Femur (tissue), 1 donor: Measurements from ENCODE around the gene DACT1.
"Not testable (repeated sequence)": the region's sequence is repeated elsewhere in the genome, so short reads cannot be mapped to it uniquely, and the experiment has no call there.

Experiments used
- DNase-seq: peaks from one replicate; pipeline ENCODE4 v3.0.0-alpha.2; 2017

The DACT1 gene, protein sequence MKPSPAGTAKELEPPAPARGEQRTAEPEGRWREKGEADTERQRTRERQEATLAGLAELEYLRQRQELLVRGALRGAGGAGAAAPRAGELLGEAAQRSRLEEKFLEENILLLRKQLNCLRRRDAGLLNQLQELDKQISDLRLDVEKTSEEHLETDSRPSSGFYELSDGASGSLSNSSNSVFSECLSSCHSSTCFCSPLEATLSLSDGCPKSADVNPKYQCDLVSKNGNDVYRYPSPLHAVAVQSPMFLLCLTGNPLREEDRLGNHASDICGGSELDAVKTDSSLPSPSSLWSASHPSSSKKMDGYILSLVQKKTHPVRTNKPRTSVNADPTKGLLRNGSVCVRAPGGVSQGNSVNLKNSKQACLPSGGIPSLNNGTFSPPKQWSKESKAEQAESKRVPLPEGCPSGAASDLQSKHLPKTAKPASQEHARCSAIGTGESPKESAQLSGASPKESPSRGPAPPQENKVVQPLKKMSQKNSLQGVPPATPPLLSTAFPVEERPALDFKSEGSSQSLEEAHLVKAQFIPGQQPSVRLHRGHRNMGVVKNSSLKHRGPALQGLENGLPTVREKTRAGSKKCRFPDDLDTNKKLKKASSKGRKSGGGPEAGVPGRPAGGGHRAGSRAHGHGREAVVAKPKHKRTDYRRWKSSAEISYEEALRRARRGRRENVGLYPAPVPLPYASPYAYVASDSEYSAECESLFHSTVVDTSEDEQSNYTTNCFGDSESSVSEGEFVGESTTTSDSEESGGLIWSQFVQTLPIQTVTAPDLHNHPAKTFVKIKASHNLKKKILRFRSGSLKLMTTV

DNA sequence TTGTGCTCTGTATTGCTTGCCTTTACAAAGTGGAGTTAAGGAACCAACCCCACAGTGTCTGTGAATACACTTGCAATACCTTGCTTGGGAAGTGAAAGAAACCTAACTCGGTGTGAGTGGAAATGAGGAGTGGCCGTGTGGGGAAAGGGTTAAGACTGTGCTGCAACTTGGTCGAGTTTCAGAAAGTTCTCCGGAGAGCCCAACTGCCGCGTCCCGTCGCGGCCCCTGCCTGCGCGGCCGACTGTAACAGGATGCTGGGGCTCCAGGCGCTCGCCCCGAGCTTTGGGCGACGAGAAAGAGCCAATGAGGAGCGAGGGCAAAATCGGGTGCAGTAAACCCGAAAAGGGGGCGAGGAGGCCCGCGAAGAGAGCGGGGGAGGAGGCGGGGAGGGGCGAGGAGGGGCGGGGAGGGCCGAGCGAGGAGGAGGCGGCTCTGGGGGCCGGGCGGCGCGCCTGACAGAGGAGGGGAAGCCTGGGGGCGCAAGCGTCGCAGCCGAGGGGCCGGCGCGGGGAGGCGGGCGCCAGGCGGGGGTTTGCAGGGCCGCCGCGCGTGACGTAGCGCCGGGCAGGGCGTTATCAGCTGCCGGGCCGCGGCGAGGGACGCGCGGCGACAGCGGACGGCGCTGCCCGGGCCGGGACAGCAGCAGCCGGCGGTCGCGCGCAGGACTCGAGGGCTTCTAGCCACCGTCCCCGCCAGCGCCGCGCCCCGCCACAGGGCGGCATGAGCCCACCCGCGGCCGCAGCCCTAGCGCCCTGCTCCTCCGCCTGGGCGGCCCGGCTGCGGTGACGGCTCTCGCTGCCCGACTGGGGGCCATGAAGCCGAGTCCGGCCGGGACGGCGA lies at the start of gene DACT1:
DACT1 (plus strand) TSS at position 572 of the 840 bp plus-strand sequence; CDS start at position 813, 241 bp downstream.
- peak; percentile 95 for DNase-seq

- not testable (repeated sequence) for DNase-seq
Observed at GRCh38 chr14:58588321-58588720, 49.4 kb upstream of the DACT1 start.

DNA sequence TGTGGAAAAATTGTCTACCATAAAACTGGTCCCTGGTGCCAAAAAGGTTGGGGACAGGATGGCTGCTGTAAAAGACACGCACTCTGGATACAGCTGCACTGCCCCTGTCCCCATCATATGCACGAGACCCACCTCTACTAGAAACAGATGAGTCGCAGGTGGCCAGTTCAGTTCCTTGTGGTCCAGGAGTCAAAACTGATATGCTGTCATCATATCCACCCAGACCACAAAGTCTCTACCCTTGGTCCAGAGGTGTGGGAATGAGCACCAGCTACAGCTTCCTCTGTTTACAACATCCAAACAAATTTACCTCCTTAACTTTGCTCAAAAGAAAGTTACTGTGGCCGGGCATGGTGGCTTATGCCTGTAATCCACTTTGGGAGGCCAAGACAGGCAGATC lies 43.8 kb upstream of the DACT1 start:
- no peak for DNase-seq

- DNase-seq: no peak
Observed at GRCh38 chr14:58597041-58597440, 40.7 kb upstream of the DACT1 start.

DNA sequence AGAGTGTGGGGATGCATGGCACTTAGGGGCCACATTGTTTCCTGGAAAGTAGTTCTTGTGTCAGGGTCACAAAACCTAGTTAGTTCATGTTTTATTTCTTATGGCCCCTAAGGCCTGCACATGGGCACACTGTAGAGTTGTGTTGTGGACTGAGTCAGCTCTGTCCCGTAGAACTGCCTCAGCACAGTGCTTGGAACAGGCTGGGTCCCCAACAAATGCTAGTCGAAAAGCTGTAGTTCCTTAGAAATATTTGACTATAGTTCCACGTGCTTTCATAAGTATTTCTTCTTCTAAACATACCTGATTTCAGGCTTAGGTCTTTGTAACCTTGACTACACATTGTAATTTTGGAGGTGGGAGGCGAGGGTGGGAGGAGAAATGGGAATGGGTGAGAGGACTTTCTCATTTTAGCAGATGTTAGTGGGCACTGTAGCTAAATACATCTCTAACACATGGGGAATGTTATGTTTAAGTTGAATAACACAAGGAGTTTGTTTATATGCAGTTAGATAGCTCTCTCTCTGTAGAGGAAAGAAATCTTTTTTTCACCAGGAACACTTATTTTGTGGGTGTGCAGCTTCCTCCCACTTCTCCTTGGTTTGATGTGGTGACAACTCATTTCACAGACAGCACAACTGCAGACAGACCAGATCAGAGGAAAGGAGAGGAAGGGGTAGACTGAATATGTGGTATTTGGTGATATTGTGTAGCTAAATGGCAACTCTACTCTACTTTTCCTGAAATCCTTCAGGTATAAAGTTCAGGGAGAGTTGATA lies 39.5 kb upstream of the DACT1 start:
- no peak for DNase-seq

DNA sequence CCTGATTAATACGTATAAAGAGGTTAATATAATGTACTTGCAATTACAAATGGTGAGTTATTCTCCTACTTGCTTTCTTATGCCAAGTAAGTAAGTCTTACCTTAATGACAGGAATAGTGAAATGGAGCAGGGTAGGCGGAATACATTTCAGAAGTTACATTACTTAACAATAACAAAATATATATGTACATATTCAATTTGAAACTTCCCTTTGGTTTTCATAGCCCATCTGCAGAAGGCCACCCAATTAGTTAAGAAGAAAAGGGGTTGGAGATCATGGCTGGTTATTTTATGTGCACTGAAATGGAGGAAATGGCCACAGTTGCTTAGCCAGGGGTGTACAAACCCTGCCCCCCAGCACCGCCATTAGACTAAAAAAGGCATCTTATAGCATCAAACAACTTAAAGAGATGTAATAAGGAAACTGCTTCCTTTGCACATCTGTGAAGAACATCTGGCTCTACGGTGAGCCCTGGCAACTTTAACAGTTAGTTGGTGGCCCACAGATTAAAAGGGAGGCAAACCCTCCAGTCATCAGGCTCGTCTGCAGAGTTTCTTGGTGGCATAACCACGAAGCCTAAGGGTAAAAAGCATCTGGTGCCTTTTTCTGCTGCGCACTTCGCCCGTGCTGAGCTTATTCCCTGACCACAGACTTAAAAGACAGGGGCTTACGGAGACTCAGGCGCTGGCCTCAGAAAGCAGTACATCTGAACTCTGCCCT lies 38.8 kb upstream of the DACT1 start:
- no peak for DNase-seq

GRCh38 chr14:58599707-58600106 lies 38.1 kb upstream of the DACT1 start:
- no peak for DNase-seq

- DNase-seq: no peak
Observed at GRCh38 chr14:58605465-58605864, 32.3 kb upstream of the DACT1 start.

DNA sequence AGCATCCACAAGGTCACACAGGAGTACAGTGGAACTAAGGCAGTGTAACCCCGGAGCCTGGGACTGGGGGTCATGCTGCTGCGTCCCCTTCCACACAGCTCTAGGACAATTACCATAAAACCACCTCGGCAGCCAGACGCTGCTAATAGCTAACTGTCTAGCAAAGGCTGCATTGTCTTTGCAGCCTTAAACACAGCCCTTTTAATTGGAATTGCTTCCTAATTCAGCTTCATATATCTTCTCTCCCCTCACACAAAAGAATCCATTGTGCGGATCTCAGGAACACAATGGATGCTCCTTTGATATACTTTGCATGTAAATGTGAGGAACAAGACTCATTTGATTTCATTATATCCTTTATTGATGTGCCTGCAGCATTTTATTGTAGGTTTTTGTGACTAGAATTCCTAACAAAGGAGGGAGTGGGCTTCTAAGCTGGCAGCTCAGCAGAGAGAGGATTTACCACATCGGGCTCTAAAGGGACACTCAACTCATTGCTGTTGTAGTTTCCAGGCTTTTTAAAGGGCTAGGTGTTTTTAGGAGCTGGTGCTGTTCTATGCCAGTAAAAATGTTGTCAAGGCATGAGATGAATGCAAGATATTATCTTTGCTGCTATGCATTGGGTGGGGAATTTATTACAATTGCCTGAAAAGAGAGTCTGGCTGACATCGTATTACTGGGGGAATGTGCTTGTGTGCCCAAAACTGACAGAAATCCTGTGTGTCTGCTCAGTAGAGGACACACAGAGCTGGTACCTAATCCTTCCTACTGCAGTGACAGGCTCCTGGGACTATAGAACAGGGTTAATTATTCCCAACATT lies 30.4 kb upstream of the DACT1 start:
- DNase-seq: no peak

DNA sequence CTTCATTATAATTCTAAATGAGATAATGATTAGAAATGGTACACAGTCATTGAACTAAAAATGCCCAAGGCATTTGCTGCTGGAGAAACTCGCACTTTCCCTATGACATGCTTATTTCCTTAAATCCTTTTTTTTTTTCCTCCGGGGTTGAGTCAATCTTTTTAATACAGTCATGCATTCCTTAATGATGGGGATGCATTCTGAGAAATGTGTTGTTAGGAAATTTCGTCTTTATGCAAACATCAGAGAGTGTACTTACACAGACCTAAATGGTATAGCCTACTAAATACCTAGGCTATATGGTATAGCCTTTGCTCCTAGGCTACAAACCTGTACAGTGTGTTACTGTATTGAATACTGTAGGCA lies 29.8 kb upstream of the DACT1 start:
- DNase-seq: no peak

DNA sequence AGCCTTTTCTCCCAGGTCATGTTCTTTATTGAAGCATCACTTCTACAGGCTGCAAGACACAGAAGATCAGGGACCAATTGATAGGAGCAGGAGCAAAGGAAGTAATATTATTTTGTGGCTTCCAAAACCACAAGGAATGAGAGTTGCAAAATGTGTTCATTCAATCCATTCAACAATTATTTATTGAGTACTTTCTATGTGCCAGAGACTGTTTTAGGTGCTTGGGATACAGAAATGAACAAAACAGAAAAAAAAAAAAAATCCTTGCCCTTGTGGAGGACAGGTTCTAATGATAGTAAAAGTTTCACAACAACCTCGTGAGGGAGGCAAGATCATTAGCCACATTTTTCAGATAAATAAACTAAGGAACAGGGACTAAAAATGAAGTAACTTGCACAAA lies 20.1 kb upstream of the DACT1 start:
- DNase-seq: no peak

DNA sequence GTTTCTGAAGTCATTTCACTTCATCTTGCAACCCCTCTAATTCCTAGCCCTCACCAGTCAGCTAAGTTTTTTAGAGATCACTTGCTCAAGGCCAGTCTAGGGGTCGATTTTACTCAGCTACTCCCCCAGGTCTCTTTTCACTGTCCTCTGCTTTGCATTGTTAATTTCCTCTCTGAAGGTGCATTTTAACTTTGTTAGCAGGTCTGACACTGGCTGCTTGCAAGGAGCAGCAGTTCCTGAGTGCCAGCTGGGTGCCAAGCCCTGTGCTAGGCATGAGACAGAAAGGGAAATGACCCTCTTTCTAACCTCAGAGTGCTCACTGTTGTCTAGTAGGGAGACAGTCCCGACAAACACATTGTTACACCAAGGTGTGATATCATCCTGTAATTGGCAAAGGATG lies 17.8 kb upstream of the DACT1 start:
- no peak for DNase-seq

DNA sequence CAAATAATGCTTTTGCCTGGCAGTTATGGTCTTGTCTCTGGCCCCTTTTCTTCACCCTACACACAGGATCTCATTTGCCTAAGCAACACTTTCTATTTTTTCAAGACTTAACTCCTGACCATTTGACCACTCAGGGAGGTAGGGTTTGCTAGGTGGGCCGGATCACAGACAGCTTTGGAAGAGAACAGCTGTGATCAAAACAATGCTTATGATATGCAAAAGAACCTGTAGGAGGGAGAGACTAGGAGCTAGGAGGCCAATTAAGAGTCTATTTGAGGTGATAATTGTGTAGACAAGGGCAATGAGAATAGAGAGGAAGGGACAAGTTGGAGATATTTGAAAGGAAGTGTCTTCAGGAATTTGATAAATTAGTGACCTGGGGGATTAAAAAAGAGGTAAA lies 12.3 kb upstream of the DACT1 start:
- no peak for DNase-seq

DNA sequence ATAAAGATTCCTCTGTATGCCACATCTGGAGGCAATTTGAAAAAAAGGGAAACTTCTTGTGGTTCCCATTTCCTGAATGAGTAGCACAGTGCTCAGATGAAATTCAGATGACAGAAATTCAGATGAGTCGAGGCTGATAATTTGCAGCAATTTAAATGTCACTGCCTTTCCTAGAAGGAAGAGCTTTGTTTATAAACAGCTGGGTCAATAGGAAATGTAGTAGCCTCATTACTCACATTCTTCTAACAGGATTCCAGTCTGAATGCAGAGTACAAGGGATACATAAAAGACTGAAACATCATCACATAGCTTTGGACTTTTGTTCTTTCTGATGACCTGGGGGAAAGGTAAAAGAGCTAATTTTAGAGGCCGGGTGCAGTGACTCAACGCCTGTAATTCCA lies 11.3 kb upstream of the DACT1 start:
- DNase-seq: no peak

DNA sequence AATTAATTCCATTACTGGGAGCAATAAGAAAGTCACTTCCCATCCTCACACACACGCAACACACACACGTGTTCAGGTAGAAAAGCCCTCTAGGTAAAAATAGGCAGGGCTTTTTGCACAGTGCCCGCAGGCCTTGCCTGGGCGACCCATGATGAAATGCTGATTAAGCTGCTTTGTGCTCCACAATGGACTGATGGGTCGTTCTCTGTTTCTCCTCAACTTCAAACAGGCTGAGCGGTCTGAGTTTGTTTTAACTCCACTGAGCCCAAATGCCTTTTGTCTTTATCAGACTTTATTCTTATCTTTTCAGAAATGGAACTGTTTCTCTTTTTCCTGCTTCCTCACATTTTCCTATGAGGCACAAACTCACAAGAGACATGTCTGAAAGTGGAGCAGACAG lies 9.4 kb upstream of the DACT1 start:
- no peak for DNase-seq

DNA sequence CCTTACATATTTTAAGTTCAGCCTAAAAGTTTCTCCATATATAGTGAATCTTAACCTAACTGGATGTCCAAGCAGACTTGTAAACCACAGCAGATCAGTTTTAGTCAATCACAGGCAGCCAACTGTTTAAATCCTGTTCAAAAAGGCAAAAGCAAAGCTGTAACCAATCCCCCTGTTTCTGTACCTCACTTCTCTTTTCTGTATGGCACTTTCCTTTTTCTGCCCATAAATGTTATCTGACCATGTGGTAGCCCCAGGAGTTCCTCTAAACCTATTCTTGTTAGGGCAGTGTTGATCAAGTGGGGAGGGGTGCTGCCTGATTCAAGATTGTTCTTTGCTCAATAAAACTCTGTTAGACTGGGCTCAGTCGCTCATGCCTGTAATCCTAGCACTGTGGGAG lies 8.5 kb upstream of the DACT1 start:
- no peak for DNase-seq

- DNase-seq: no peak
Observed at GRCh38 chr14:58631732-58632131, 6.0 kb upstream of the DACT1 start.

DNA sequence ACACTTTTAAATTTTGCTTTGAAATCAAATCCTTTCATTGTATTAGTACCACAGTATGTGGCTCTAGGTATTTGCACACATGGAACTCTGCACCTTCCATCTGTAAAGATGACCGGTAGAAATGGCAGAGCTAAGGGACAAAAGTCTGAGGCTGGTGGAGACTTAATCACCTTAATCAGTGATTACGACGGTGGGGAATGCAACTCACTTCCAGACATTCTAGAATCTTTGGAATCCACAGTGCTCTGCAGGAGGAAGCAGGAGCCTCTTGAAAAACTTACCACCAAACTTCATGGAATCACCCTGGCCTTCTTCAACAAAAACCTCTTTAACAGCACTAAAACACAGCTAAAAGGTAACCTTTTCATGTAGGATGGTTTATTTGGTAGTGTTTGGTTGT lies 3.9 kb upstream of the DACT1 start:
- DNase-seq: no peak

GRCh38 chr14:58634406-58635090 lies 3.2 kb upstream of the DACT1 start:
- DNase-seq: no peak

DNA sequence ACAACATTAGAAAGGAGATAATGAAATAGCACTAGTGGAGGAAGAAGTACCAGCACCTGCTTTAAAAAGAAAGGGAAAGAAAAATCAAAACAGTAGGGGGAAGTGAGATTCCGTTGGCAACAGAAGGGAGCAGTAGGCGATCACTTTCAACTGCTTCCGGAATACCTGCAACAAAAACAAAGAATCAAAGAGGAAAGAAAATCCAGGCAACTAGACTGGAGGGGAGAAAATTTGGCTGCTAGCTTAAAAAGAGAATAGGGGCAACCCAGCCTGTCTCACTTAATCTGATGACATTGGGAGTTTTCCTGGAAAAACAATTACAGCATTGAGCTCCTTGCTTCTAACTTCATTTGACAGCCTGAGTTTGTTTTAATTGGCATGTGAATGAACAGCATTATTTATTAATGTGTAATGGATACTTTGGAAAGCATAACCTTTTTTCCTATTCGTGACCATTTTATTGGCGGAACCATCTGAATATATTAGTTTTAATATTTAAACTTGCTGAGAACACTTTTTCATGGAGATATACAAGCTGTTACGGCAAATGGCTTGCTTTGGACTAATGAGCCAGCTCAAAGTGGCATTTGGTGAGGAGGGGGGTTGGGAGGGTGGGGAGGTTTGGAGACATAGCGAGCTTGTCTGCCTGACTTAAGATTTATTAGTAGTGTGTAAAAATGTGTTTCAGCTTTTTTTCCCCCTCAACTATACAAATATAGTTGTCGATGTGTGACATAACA lies 2.5 kb upstream of the DACT1 start:
- no peak for DNase-seq
